CD4-positive, alpha-beta T cell treated with Interleukin-17A for 4 hours (primary cell): ENCODE data around the gene MS4A10.
"Not testable (repeated sequence)": the region's sequence is repeated elsewhere in the genome, so short reads cannot be mapped to it uniquely, and the experiment has no call there.

Experiments used
- DNase-seq: peaks from one replicate; pipeline ENCODE4 v3.0.0-alpha.2; 2020; ENCODE audit warnings: mixed read lengths

The MS4A10 gene

DNA sequence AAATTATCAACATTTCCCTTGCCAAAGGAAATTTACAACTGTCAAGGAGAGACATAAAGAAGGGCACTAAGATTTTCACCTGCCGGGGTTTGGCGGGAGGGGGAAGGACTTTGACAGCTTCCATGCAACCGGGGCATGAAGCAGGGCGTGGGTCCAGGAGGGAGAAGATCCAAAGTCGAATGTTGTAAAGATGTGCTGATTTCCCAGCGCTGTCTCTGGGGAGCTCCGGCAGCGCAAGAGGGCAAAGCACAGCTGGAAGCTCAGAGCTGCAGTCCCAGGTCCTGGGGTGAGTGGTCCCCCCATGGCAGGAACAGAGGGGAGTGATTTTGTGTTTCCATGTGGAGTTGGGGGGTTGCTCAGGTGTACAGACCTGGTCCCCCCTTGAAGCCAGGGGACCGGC, at the start of gene MS4A10:
Gene MS4A10, plus strand, starts transcription at position 198 of the 400 bp plus-strand sequence. CDS start 5,003 bp downstream, outside the sequence.
- no peak for DNase-seq

GRCh38 chr11:60739114-60739513, 46.0 kb upstream of the MS4A10 start:
- no peak for DNase-seq

DNA sequence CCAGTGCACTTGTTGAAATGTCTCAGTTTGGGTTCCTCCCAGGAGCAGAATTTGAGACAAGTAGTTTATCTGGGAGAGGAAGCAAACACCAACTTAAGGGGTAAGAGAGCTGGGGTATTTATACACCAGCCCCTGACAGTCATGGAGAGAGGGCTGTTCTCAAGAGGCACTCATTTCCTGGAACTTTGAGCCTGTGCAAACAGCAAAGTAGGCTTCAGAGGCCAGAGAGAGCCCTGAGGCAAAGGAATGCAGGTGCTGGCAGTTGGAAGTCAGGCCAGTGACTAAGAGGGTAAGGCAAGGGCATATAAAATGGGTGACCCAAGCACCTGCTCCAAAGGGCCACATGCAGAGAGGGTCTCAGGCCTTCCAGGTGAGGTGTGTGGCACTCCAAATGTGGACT, 44.6 kb upstream of the MS4A10 start:
- DNase-seq = no peak

- DNase-seq = no peak
Measured at GRCh38 chr11:60741421-60741820, 43.7 kb upstream of the MS4A10 start.

GRCh38 chr11:60743058-60743457, 42.1 kb upstream of the MS4A10 start:
- DNase-seq = no peak

- no peak for DNase-seq
Measured at GRCh38 chr11:60744114-60744513, 41.0 kb upstream of the MS4A10 start.

DNA sequence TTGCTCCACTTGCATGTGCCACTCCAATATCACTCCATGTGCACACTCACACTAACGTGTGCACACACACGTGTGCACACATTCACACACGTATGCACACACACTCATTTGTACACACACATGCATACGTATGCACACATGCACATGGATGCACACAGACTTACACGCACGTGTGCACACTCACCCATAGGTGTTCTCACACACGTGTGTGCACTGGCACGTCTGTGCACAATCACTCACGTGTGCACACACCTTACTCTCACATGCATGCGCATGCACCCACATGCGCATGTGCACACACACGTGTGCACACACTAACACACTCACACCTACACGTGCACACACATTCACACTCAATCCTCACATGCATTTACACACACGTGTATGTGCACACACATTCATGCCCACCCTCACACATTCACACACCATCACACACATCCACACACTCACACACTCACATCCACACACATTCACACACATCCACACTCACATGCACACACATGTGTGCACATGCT, 37.7 kb upstream of the MS4A10 start:
- DNase-seq = no peak

GRCh38 chr11:60748225-60748624, 36.9 kb upstream of the MS4A10 start:
- no peak for DNase-seq

GRCh38 chr11:60748821-60749220, 36.3 kb upstream of the MS4A10 start:
- no peak for DNase-seq

DNA sequence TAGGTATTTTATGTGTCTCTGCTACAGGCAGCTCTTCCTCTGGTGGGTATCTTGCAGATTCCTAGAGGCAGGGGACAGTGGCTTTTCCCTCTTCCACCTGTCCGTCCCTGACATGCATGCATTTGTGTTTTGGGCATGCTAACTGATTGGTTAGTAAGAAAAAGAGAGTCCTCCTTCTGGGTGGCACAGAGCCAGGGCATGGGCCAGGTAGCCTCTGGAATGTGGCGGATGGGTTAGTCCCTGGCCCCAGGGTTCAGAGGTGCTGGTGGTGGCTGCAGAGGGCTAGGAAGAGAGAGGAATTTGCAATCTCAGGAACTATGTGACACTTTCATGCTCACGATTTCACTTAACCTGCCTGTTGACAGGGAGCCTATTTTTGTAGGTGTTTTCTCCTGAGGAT, 34.2 kb upstream of the MS4A10 start:
- DNase-seq = no peak

- no peak for DNase-seq
Measured at GRCh38 chr11:60753309-60753708, 31.8 kb upstream of the MS4A10 start.

DNA sequence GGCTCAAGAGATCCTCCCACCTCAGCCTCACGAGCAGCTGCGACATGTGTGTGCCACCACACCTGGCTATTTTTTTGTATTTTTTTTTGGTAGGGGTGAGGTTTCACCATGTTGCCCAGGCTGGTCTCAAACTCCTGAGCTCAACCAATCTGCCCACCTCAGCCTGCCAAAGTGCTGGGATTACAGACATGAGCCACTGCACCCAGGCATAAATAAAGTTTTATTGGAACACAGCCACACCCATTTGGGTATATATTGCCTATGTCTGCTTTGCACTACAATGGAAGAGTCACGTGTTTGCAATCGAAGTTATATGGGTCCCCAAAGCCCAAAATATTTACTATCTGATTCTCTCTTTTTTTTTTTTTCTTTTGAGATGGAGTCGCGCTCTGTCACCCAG, 30.2 kb upstream of the MS4A10 start:
- DNase-seq = no peak

- DNase-seq = no peak
Measured at GRCh38 chr11:60756307-60757032, 28.7 kb upstream of the MS4A10 start, which contains the start of gene MS4A15. TSS of gene MS4A15 (plus strand) at chr11:60756867. CDS start at chr11:60763734, 6,867 bp downstream.

DNA sequence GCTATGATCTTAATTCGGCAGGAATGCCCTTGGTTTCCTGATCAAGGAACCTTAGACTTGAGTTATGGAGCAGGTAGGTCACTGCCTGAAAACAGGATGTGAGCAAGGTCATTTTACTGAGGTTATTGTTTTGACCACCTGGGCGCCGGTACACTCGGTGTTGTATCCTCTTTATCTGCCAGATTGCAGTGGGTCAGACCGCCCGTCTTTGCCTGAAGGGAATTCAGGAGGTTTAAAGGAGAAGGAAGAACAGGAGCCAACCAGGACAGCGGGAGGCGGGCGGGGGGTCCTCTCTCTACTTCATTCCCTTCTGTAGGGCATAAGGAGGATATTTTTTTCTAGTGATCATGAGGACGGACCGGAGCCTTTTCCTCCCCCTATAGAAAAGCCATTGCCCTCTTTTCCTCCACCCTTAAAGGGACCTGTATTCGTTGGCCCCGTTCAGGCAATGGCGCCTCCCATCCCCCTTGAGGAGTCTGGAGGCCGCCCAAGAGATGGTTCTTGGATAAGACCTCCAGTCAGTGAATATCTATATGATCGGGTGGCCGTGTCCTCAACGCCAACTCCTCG, 27.8 kb upstream of the MS4A10 start:
- DNase-seq = no peak

GRCh38 chr11:60758671-60759070, 26.5 kb upstream of the MS4A10 start:
- DNase-seq = not testable (repeated sequence)

- DNase-seq = not testable (repeated sequence)
Measured at GRCh38 chr11:60759438-60760225, 25.5 kb upstream of the MS4A10 start.

- DNase-seq = no peak
Measured at GRCh38 chr11:60761436-60762190, 23.5 kb upstream of the MS4A10 start.

DNA sequence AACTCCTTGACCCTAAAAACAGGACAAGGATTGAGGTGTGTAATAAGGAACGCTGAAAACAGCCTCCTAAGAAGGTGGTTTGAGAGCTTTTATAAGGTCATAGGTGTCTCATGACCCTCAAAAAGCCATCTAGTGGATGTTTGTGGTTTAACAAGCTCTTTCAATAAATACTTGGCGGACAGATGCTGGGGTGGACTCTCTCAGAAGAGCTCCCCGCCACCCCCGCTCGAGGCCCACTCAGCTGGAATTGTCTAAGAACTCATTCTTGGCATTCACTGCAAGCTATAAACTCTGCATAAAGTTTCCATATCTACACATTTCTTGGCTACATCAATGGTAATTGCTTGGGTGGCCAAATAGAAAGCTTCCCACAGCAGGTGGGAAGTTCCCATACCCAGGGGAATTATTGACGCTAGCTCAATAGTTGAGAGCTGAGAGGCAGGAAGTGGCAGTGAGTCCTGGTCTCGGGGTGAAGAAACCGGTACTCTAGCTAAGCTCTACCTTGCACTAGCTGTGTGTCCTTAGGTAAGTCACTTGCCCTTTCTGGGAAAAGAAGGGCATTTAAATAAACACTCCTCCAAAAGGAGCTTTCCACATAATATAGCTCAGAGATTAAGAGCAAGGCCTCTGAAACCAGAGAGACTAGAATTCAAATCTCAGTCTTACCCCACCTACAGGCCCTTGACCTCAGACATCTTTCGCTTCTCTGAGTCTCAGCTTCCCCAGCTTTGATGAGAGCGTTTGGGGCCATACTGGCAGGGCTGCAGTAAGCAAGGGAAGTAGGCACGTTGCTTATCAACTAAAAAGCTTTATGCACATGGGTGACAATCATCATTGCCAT, 22.1 kb upstream of the MS4A10 start:
- DNase-seq = no peak

DNA sequence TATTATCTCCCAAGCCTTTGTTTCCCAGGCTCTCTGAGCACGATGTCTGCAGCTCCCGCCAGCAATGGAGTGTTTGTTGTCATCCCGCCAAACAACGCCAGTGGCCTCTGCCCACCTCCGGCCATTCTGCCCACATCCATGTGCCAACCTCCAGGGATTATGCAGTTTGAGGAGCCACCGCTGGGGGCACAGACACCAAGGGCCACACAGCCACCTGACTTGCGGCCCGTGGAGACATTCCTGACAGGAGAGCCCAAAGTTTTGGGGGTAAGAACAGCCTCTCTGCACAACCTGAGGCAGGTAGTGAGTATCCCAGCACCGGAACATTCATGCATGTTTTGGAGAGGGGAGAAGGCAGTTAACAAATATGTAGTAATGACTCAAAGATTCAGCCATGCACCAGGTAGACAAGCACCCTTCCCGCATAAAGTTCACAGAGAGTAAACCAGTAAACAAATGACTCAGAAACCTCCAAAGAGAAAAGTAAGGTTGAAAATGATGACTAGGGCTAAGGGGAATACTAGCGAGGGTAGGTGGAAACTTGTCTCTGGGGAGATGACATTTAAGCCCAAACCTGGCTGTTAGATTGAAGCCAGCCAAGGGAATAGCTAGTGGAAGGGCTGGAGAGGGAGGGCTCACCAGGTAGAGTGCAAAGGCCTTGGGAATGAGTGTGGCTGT, 21.3 kb upstream of the MS4A10 start:
- no peak for DNase-seq

GRCh38 chr11:60764879-60765278, 20.3 kb upstream of the MS4A10 start:
- no peak for DNase-seq

GRCh38 chr11:60765355-60765754, 19.8 kb upstream of the MS4A10 start:
- DNase-seq = no peak
